ENCODE data around the gene GIPC3. TPM values are rescaled to one million over a fixed set of nuclear protein-coding genes. Genes with fewer than 3 reads are reported as not detected.

Gene GIPC3
- total RNA-seq, 2 experiments from 2014 or later: 1.1 TPM

DNA sequence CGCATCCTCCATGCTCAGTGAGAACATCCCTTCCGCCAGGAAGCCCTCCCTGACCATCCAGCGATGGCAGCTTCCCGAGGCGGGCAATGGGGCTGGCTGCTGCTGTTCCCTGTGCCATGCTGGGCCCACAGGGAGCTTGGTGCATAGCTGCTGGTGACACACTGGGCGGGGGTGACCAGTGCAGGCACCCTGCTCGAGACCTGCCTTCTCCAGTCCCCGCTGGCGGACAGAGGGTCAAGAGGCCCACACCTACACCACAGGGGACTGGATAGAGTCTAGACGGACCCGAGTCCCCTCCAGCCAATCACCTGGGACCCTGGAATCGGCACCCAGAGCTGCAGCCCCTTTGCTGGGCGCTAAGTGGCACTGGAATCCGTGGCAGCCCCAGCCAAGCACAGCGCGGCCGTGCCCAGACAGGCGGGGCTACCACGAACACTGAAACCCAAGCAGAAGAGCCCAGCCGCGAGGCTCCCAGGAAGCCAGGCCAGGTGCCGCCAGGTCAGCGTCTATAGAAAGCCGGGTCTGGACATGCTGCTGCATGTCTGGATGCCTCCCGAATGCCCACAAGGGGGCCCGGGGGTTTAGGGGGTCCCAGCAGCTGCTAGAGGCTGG is 30.4 kb downstream of the GIPC3 start:
- Histone ChIP-seq H3K27ac (ENCODE audit: low read depth in 1 of 2, low read length in 2 of 2) (no peak overlapping the region), H3K27me3 (ENCODE audit: control insufficient read depth in 1 of 2, insufficient read depth in 2 of 2, low read length in 2 of 2) (no peaks in the 10 kb centered on the region), H3K4me1 (ENCODE audit: insufficient read depth, low read length) (peaks cover 15% of the 10 kb centered on the region), H3K36me3 (ENCODE audit: insufficient read depth, low read length) (peaks cover 57% of the 10 kb centered on the region), H3K9me3 (ENCODE audit: control insufficient read depth in 1 of 2, insufficient read depth in 1 of 2, low read length in 2 of 2) (peaks cover 0 to 9% of the 10 kb centered on the region in 2 experiments), H3K4me3 (ENCODE audit: low read length) (no peak overlapping the region)
- Mint-ChIP-seq H3K4me1 (ENCODE audit: low read depth) (peaks cover 7% of the 10 kb centered on the region), H3K4me3 (no peak overlapping the region), H3K9me3 (no peaks in the 10 kb centered on the region), H3K27me3 (no peaks in the 10 kb centered on the region), H3K27ac (no peak overlapping the region), H3K36me3 (ENCODE audit: low read depth) (peaks cover 20% of the 10 kb centered on the region)
- no peak for ATAC-seq (ENCODE audit: poor library complexity)
- no peak for DNase-seq
- POLR2A ChIA-PET: no interaction called here
- TF ChIP-seq, protein P1, sequence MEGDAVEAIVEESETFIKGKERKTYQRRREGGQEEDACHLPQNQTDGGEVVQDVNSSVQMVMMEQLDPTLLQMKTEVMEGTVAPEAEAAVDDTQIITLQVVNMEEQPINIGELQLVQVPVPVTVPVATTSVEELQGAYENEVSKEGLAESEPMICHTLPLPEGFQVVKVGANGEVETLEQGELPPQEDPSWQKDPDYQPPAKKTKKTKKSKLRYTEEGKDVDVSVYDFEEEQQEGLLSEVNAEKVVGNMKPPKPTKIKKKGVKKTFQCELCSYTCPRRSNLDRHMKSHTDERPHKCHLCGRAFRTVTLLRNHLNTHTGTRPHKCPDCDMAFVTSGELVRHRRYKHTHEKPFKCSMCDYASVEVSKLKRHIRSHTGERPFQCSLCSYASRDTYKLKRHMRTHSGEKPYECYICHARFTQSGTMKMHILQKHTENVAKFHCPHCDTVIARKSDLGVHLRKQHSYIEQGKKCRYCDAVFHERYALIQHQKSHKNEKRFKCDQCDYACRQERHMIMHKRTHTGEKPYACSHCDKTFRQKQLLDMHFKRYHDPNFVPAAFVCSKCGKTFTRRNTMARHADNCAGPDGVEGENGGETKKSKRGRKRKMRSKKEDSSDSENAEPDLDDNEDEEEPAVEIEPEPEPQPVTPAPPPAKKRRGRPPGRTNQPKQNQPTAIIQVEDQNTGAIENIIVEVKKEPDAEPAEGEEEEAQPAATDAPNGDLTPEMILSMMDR (IDR thresholded peaks at IDR 0.05): no peak
- CTCF ChIA-PET: no interaction called here
- intact Hi-C loops (cut with DNase I, micrococcal nuclease): no loop called here

DNA sequence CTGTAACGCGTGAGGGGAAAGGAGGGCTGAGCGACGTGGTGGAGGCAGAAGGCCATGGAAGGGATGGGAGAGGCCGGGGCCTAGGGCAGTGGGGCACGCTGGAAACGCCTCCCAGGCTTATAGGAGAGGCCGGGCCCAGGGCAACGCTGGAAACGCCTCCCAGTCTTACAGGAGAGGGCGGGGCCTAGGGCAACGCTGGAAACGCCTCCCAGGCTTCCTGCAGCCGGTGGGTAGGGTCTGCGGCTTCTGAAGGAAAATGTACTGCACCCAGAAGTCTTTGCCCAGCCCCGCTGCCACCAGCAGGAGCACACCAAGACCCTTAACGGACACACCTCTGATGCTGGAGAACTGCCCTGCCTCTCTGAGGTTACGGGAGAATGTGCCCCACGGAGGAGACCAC is 32.2 kb downstream of the GIPC3 start:
- peaks cover 59% of the 10 kb centered on the region for H3K36me3 ChIP-seq (ENCODE audit: insufficient read depth, low read length)
- peaks cover 15% of the 10 kb centered on the region for H3K4me1 ChIP-seq (ENCODE audit: insufficient read depth, low read length)
- H3K36me3 Mint-ChIP-seq (ENCODE audit: low read depth): peaks cover 18% of the 10 kb centered on the region
- H3K4me3 ChIP-seq (ENCODE audit: low read length): no peak overlapping the region
- intact Hi-C loops (cut with DNase I, micrococcal nuclease): no loop called here
- H3K27ac ChIP-seq (ENCODE audit: low read depth in 1 of 2, low read length in 2 of 2): no peak overlapping the region
- ChIA-PET CTCF (no interaction called here), POLR2A (no interaction called here)
- H3K27me3 Mint-ChIP-seq: no peaks in the 10 kb centered on the region
- no peaks in the 10 kb centered on the region for H3K9me3 Mint-ChIP-seq
- TF ChIP-seq, protein P1 (IDR thresholded peaks at IDR 0.05): no peak
- peaks cover 7% of the 10 kb centered on the region for H3K4me1 Mint-ChIP-seq (ENCODE audit: low read depth)
- ATAC-seq (ENCODE audit: poor library complexity) (peak; percentile 89), DNase-seq (peak in 5 of 14 experiments; percentile 10 to 62 (median 23))
- no peaks in the 10 kb centered on the region for H3K27me3 ChIP-seq (ENCODE audit: control insufficient read depth in 1 of 2, insufficient read depth in 2 of 2, low read length in 2 of 2)
- H3K4me3 Mint-ChIP-seq: peak overlapping the region; percentile 25
- H3K27ac Mint-ChIP-seq: no peak overlapping the region
- H3K9me3 ChIP-seq (ENCODE audit: control insufficient read depth in 1 of 2, insufficient read depth in 1 of 2, low read length in 2 of 2): no peaks in the 10 kb centered on the region

DNA sequence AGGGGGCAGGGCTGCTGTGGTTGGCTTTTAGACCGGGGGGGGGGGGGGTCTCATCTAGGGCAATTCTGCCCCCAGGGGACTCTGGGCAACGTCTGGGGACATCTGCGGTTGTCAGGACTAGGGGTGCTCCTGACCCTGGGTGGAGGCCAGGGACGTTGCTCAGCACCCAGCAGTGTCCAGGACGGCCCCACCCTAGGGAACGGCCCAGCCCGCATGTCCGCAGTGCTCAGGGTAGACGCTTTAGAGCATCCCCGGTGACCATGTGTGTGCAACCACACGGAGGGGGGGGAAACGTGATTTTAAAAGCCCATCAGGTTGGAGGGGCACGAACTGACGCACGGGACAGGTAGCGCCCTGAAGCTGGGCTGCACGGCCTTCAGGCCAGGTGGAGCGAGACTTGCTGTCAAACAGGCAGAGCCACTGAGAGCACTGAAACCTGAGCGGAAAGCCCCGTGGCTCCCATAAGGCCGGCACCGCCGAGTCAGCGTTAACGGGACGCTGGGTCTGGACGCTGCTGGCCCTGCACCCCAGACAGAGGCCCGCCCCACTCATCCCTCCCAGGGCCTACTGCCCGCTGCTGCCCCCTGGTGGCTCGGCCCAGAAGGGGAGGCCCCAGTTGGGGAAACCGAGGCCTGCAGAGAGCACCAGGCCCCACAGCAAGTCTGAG is 33.0 kb downstream of the GIPC3 start:
- Mint-ChIP-seq H3K4me3 (no peak overlapping the region), H3K36me3 (ENCODE audit: low read depth) (peaks cover 26% of the 10 kb centered on the region), H3K27ac (no peak overlapping the region), H3K4me1 (ENCODE audit: low read depth) (peaks cover 7% of the 10 kb centered on the region), H3K27me3 (no peaks in the 10 kb centered on the region), H3K9me3 (no peaks in the 10 kb centered on the region)
- intact Hi-C loops (cut with DNase I, micrococcal nuclease): loop anchor here (1.0 to 2.0 kb wide), 3 partner anchors 32 to 73 kb away; no protein-coding TSS in a partner anchor
- Histone ChIP-seq H3K36me3 (ENCODE audit: insufficient read depth, low read length) (peaks cover 57% of the 10 kb centered on the region), H3K9me3 (ENCODE audit: control insufficient read depth in 1 of 2, insufficient read depth in 1 of 2, low read length in 2 of 2) (no peaks in the 10 kb centered on the region), H3K27me3 (ENCODE audit: control insufficient read depth in 1 of 2, insufficient read depth in 2 of 2, low read length in 2 of 2) (no peaks in the 10 kb centered on the region), H3K4me3 (ENCODE audit: low read length) (no peak overlapping the region), H3K4me1 (ENCODE audit: insufficient read depth, low read length) (peaks cover 15% of the 10 kb centered on the region), H3K27ac (ENCODE audit: low read depth in 1 of 2, low read length in 2 of 2) (no peak overlapping the region)
- ATAC-seq (ENCODE audit: poor library complexity) (peak; percentile 50), DNase-seq (peak in 13 of 14 experiments; percentile 25 to 69 (median 44))
- CTCF ChIA-PET: interaction anchor here (0.6 kb wide), 1 partner anchor 208 kb away, joined by 4 read pairs; no protein-coding TSS in a partner anchor
- POLR2A ChIA-PET: no interaction called here
- TF ChIP-seq, protein P1 (IDR thresholded peaks at IDR 0.05): peak; percentile 82

Data from CD4-positive, alpha-beta T cell (primary cell).